Inflammatory macrophage treated with lipopolysaccharide for 4 hours (primary cell): ENCODE data around the gene ARFGEF3.

Experiments used
- DNase-seq: peaks from one replicate; pipeline ENCODE4 v3.0.0-alpha.2; 2020

Gene ARFGEF3

GRCh38 chr6:138162111-138162954 lies 594 bp downstream of the ARFGEF3 start:
- peak; percentile 36 for DNase-seq

- DNase-seq: no peak
Observed at GRCh38 chr6:138162955-138163575, 1.3 kb downstream of the ARFGEF3 start.

GRCh38 chr6:138175596-138175995 lies 13.9 kb downstream of the ARFGEF3 start:
- no peak for DNase-seq

- DNase-seq: no peak
Observed at GRCh38 chr6:138176652-138177232, 15.0 kb downstream of the ARFGEF3 start.

- no peak for DNase-seq
Observed at GRCh38 chr6:138182939-138183789, 21.4 kb downstream of the ARFGEF3 start.

GRCh38 chr6:138183790-138184134 lies 22.0 kb downstream of the ARFGEF3 start:
- DNase-seq: no peak

GRCh38 chr6:138184230-138184629 lies 22.5 kb downstream of the ARFGEF3 start:
- DNase-seq: no peak

- no peak for DNase-seq
Observed at GRCh38 chr6:138187156-138187555, 25.4 kb downstream of the ARFGEF3 start.

- no peak for DNase-seq
Observed at GRCh38 chr6:138188278-138188941, 26.7 kb downstream of the ARFGEF3 start.

GRCh38 chr6:138194287-138194686 lies 32.5 kb downstream of the ARFGEF3 start:
- no peak for DNase-seq

GRCh38 chr6:138196122-138196738 lies 34.5 kb downstream of the ARFGEF3 start:
- DNase-seq: no peak

- DNase-seq: no peak
Observed at GRCh38 chr6:138197570-138197969, 35.8 kb downstream of the ARFGEF3 start.

- no peak for DNase-seq
Observed at GRCh38 chr6:138198430-138199091, 36.8 kb downstream of the ARFGEF3 start.

GRCh38 chr6:138201836-138202235 lies 40.1 kb downstream of the ARFGEF3 start:
- DNase-seq: no peak

- no peak for DNase-seq
Observed at GRCh38 chr6:138203315-138203714, 41.6 kb downstream of the ARFGEF3 start.

GRCh38 chr6:138204303-138204702 lies 42.6 kb downstream of the ARFGEF3 start:
- DNase-seq: no peak

- no peak for DNase-seq
Observed at GRCh38 chr6:138204792-138205384, 43.1 kb downstream of the ARFGEF3 start.

- no peak for DNase-seq
Observed at GRCh38 chr6:138205437-138206094, 43.8 kb downstream of the ARFGEF3 start.

- DNase-seq: no peak
Observed at GRCh38 chr6:138206862-138207261, 45.1 kb downstream of the ARFGEF3 start.

GRCh38 chr6:138211048-138211581 lies 49.4 kb downstream of the ARFGEF3 start:
- no peak for DNase-seq
